GM18517 (cell line): ENCODE results near the gene ROR2.
"Not testable (repeated sequence)": the region's sequence is repeated elsewhere in the genome, so short reads cannot be mapped to it uniquely, and the experiment has no call there.

Source experiments
- ATAC-seq: cut with Tn5 transposase; IDR thresholded peaks from one replicate; pipeline ENCODE4 v1.9.1; 2021; ENCODE audit warnings: mild to moderate bottlenecking, moderate library complexity; ENCODE audit not compliant: unreplicated experiment

ROR2 gene

GRCh38 chr9:91949946-91950664, at the start of gene ROR2:
TSS of gene ROR2 (minus strand) at chr9:91950228.
- no peak for ATAC-seq

- no peak for ATAC-seq
Measured at GRCh38 chr9:91995000-91995655, 45.1 kb upstream of the ROR2 start.

- ATAC-seq = no peak
Measured at GRCh38 chr9:91994422-91994821, 44.4 kb upstream of the ROR2 start.

GRCh38 chr9:91992461-91993041, 42.5 kb upstream of the ROR2 start:
- no peak for ATAC-seq

- no peak for ATAC-seq
Measured at GRCh38 chr9:91991721-91992341, 41.8 kb upstream of the ROR2 start.

- ATAC-seq = no peak
Measured at GRCh38 chr9:91986248-91986647, 36.2 kb upstream of the ROR2 start.

GRCh38 chr9:91985692-91986091, 35.7 kb upstream of the ROR2 start:
- ATAC-seq = no peak

- no peak for ATAC-seq
Measured at GRCh38 chr9:91978740-91979414, 28.8 kb upstream of the ROR2 start.

GRCh38 chr9:91975254-91975653, 25.2 kb upstream of the ROR2 start:
- ATAC-seq = not testable (repeated sequence)

GRCh38 chr9:91972711-91973110, 22.7 kb upstream of the ROR2 start:
- ATAC-seq = no peak

- no peak for ATAC-seq
Measured at GRCh38 chr9:91972076-91972626, 22.1 kb upstream of the ROR2 start.

GRCh38 chr9:91967259-91967658, 17.2 kb upstream of the ROR2 start:
- no peak for ATAC-seq

GRCh38 chr9:91966503-91966902, 16.5 kb upstream of the ROR2 start:
- ATAC-seq = no peak

GRCh38 chr9:91963711-91964240, 13.7 kb upstream of the ROR2 start:
- no peak for ATAC-seq

GRCh38 chr9:91960367-91960766, 10.3 kb upstream of the ROR2 start:
- ATAC-seq = no peak

GRCh38 chr9:91958174-91958573, 8.1 kb upstream of the ROR2 start:
- no peak for ATAC-seq

- no peak for ATAC-seq
Measured at GRCh38 chr9:91954841-91955471, 4.9 kb upstream of the ROR2 start.

GRCh38 chr9:91953718-91954117, 3.7 kb upstream of the ROR2 start:
- no peak for ATAC-seq

GRCh38 chr9:91951944-91952520, 2.0 kb upstream of the ROR2 start:
- ATAC-seq = no peak

GRCh38 chr9:91949392-91949945, 559 bp downstream of the ROR2 start:
- no peak for ATAC-seq
